PC-9 (cell line): ENCODE measurements around the gene SLC18A3. TPM values are rescaled to one million over a fixed set of nuclear protein-coding genes. Genes with fewer than 3 reads are reported as not detected.
A peak's percentile ranks its signal among the peaks of the same experiment; 100 is the strongest.

Experiments used
- BruUV-seq: library from RNA; stranded (reverse); fragments of 400-500 nt; replicated peaks from 2 replicates; lab custom pipeline; 2021; lab: Mats Ljungman, UMichigan
- CTCF ChIA-PET: fragments of 300-600 bp; sonication (Branson Sonifier 250); formaldehyde crosslinking; loops from one replicate; lab custom pipeline; 2022; ENCODE audit warnings: antibody characterized with exemption; lab: Charles Lee
- POLR2A ChIA-PET: fragments of 300-600 bp; sonication (Branson Sonifier 250); formaldehyde crosslinking; loops from one replicate; lab custom pipeline; 2022; ENCODE audit warnings: antibody characterized with exemption; ENCODE audit not compliant: unreplicated experiment; lab: Charles Lee
- DNase-seq, 2 experiments: peaks; one replicate each; pipeline versions ENCODE4 v3.0.0 to v3.0.0-alpha.2; 2015 to 2022; ENCODE audit warnings: mixed read lengths in 1 of 2
- H2AFZ ChIP-seq: fragments of 200-600 bp; sonication (generic); 2 replicates; pipeline ENCODE4 v1.8.1; 2017; ENCODE audit warnings: antibody characterized with exemption
- H3F3A ChIP-seq: fragments of 200-600 bp; sonication (generic); 2 replicates; pipeline ENCODE4 v1.8.1; 2017; ENCODE audit warnings: antibody characterized with exemption, mild to moderate bottlenecking, low read depth; ENCODE audit not compliant: insufficient read depth
- H3K27ac ChIP-seq: fragments of 200-600 bp; sonication (generic); 2 replicates; pipeline ENCODE4 v1.6.1; 2016; ENCODE audit warnings: mixed run types
- H3K27me3 ChIP-seq: fragments of 200-600 bp; sonication (generic); 2 replicates; pipeline ENCODE4 v1.6.1; 2016; ENCODE audit warnings: low read depth, mixed run types; ENCODE audit not compliant: insufficient read depth
- H3K36me3 ChIP-seq: fragments of 200-600 bp; sonication (generic); 2 replicates; pipeline ENCODE4 v1.6.1; 2016; ENCODE audit warnings: low read depth, mixed run types
- H3K4me1 ChIP-seq: fragments of 200-600 bp; sonication (generic); replicated peaks from 2 replicates; pipeline ENCODE4 v1.6.1; 2016; ENCODE audit warnings: mixed run types; ENCODE audit not compliant: insufficient read depth
- H3K4me2 ChIP-seq: fragments of 200-600 bp; sonication (generic); 2 replicates; pipeline ENCODE4 v1.6.1; 2017; ENCODE audit warnings: mixed run types
- H3K4me3 ChIP-seq: fragments of 200-600 bp; sonication (generic); 2 replicates; pipeline ENCODE4 v1.6.1; 2016; ENCODE audit warnings: mixed run types
- H3K79me2 ChIP-seq: fragments of 200-600 bp; sonication (generic); 2 replicates; pipeline ENCODE4 v1.6.1; 2017; ENCODE audit warnings: low read depth, mixed run types
- H3K9me2 ChIP-seq: fragments of 200-600 bp; sonication (generic); 2 replicates; pipeline ENCODE4 v1.8.1; 2017; ENCODE audit warnings: mild to moderate bottlenecking; ENCODE audit not compliant: insufficient read depth
- H3K9me3 ChIP-seq: fragments of 200-600 bp; sonication (generic); 2 replicates; pipeline ENCODE4 v1.8.1; 2016; ENCODE audit warnings: low read depth; ENCODE audit not compliant: insufficient read depth
- H4K20me1 ChIP-seq: fragments of 200-600 bp; sonication (generic); 2 replicates; pipeline ENCODE4 v1.8.1; 2017; ENCODE audit not compliant: insufficient read depth
- EZH2 ChIP-seq: fragments of 200-600 bp; sonication (generic); IDR thresholded peaks from 2 replicates; pipeline ENCODE4 v1.8.0; 2017; ENCODE audit warnings: antibody characterized with exemption, low read depth
- intact Hi-C: fragments of 100-400 bp; cut with micrococcal nuclease; formaldehyde crosslinking; loops from one replicate; pipeline ENCODE4 v1.10.0; 2022; ENCODE audit not compliant: unreplicated experiment
- total RNA-seq: library from RNA; stranded (reverse); gene quantifications from 2 replicates; pipeline ENCODE4 v1.2.3, GENCODE V29; 2021
- TF ChIP-seq, protein P1 (sequence below): fragments of 200-600 bp; sonication (generic); conservative IDR thresholded peaks from 2 replicates; pipeline ENCODE4 v1.6.1; 2017; ENCODE audit warnings: mixed run types, antibody characterized with exemption, mild to moderate bottlenecking, moderate library complexity

SLC18A3 gene
- total RNA-seq, 1 experiment from 2014 or later = not detected

DNA sequence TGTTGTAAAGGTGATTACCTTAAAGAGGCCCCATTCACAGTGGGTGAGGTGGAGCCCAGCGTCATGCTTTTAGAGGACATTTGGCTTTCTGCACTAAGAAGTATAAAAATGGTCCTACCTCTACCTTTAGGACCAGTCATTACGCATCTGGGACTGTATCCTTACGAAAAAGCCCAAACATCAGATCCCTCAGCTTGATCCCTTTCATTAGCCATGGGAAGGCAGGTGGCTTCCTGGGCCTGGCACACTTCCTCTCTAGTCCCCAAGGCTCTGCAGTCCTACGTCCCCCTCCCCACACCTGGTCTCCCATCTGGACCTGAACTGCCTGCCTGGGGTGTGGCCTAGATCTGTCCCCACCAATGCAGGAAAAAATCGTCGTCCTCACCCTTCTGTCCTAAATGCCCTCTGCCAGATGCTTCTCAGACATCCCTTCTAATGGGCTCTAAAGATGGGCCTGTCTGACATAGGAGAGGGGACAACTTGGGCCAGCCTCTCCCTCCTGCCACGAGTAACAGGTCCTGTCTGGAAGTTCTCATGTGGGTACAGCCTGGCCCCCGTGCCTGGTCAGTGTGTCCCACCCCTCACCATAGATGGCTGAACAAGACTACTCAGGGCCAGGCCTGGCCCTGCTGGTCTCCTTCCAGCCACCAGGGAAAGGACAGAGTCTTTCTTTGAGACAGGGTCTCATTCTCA lies 11.8 kb upstream of the SLC18A3 start:
- H3K79me2 ChIP-seq = no peaks in the 10 kb centered on the region
- CTCF ChIA-PET = no interaction called here
- no peak for DNase-seq

DNA sequence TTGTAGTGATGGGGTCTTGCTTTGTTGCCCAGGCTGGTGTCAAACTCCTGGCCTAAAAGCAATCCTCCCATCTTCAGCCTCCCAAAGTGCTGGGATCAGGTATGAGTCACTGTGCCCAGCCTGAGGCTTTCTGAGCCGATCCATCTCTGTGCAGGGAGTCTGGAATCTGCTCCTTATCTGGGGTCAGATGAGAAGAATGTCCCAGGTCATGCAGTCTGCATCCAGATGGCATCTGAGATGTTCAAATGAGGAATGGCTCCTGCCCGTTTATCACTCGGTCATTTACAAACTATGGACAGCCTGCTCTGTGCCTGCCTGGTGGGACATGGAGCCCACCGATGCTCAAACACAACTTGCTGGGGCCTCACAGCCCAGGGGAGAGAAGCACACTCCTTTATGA lies 11.1 kb upstream of the SLC18A3 start:
- BruUV-seq = no TSS peak
- no peaks in the 10 kb centered on the region for H3K27me3 ChIP-seq
- no peak overlapping the region for H2AFZ ChIP-seq
- ChIA-PET POLR2A (no interaction called here), CTCF (no interaction called here)
- intact Hi-C loops = no loop called here
- H4K20me1 ChIP-seq = no peaks in the 10 kb centered on the region
- H3F3A ChIP-seq = no peaks in the 10 kb centered on the region
- H3K9me3 ChIP-seq = no peaks in the 10 kb centered on the region
- no peaks in the 10 kb centered on the region for H3K4me1 ChIP-seq
- no peak for TF ChIP-seq EZH2
- TF ChIP-seq, protein P1, sequence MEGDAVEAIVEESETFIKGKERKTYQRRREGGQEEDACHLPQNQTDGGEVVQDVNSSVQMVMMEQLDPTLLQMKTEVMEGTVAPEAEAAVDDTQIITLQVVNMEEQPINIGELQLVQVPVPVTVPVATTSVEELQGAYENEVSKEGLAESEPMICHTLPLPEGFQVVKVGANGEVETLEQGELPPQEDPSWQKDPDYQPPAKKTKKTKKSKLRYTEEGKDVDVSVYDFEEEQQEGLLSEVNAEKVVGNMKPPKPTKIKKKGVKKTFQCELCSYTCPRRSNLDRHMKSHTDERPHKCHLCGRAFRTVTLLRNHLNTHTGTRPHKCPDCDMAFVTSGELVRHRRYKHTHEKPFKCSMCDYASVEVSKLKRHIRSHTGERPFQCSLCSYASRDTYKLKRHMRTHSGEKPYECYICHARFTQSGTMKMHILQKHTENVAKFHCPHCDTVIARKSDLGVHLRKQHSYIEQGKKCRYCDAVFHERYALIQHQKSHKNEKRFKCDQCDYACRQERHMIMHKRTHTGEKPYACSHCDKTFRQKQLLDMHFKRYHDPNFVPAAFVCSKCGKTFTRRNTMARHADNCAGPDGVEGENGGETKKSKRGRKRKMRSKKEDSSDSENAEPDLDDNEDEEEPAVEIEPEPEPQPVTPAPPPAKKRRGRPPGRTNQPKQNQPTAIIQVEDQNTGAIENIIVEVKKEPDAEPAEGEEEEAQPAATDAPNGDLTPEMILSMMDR = no peak
- DNase-seq = peak in 1 of 2 experiments; percentile 67
- H3K79me2 ChIP-seq = no peaks in the 10 kb centered on the region
- no peaks in the 10 kb centered on the region for H3K36me3 ChIP-seq
- H3K4me3 ChIP-seq = no peak overlapping the region
- H3K4me2 ChIP-seq = no peak overlapping the region
- H3K27ac ChIP-seq = no peak overlapping the region
- no peaks in the 10 kb centered on the region for H3K9me2 ChIP-seq

More for the DNA sequence above, 11.8 kb upstream of the SLC18A3 start:
- Histone ChIP-seq H2AFZ (no peak overlapping the region), H3F3A (no peaks in the 10 kb centered on the region), H3K9me2 (no peaks in the 10 kb centered on the region), H3K9me3 (no peaks in the 10 kb centered on the region), H3K4me3 (no peak overlapping the region), H3K27ac (no peak overlapping the region), H4K20me1 (no peaks in the 10 kb centered on the region), H3K4me1 (no peaks in the 10 kb centered on the region), H3K4me2 (no peak overlapping the region), H3K27me3 (no peaks in the 10 kb centered on the region), H3K36me3 (no peaks in the 10 kb centered on the region)
- POLR2A ChIA-PET = no interaction called here
- BruUV-seq = no TSS peak
- intact Hi-C loops = no loop called here
- no peak for TF ChIP-seq EZH2
- TF ChIP-seq, protein P1 = no peak

DNA sequence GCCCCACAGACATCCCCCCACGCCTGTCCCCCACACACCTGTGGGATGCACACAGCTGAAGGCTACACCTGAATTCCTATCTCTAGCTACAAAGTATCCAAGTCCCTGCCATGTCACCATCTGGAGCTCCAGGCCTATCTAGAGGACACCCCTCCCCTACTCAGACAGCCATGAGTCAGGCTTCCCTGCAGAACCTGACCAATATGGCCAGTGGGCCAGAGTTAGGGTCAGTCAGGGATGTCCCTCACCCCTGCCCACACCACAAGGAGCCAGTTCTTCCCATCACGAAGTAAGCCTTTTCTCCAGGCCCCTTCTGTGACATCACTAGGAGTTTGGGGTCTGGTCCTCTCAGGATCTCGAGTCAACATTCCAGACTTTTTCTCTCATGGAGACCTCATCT lies 10.6 kb upstream of the SLC18A3 start:
- ChIA-PET CTCF (no interaction called here), POLR2A (no interaction called here)
- intact Hi-C loops = no loop called here
- no peaks in the 10 kb centered on the region for H4K20me1 ChIP-seq
- no peaks in the 10 kb centered on the region for H3K4me1 ChIP-seq
- no peak overlapping the region for H3K27ac ChIP-seq
- DNase-seq = no peak
- no peaks in the 10 kb centered on the region for H3K9me2 ChIP-seq
- no peaks in the 10 kb centered on the region for H3K27me3 ChIP-seq
- no peak overlapping the region for H2AFZ ChIP-seq
- TF ChIP-seq, protein P1 = no peak
- no peak for TF ChIP-seq EZH2
- H3K36me3 ChIP-seq = no peaks in the 10 kb centered on the region
- H3K9me3 ChIP-seq = no peaks in the 10 kb centered on the region
- H3F3A ChIP-seq = no peaks in the 10 kb centered on the region
- no peak overlapping the region for H3K4me2 ChIP-seq
- no peaks in the 10 kb centered on the region for H3K79me2 ChIP-seq
- H3K4me3 ChIP-seq = no peak overlapping the region
- BruUV-seq = no TSS peak
